Activated CD8-positive, alpha-beta memory T cell treated with anti-CD3 and anti-CD28 coated beads, Interleukin-2, amount 10 ng/mL, durations not matched to agents 7 days and 5 days (primary cell): ENCODE data around the gene BAIAP2L2. TPM values are rescaled to one million over a fixed set of nuclear protein-coding genes. Genes with fewer than 3 reads are reported as not detected.
"Not testable (repeated sequence)": the region's sequence is repeated elsewhere in the genome, so short reads cannot be mapped to it uniquely, and the experiment has no call there.

ENCODE experiments used
- ATAC-seq: fragments of 150-1000 bp; cut with Tn5 transposase; one replicate; pipeline ENCODE4 v1.10.0; 2021; ENCODE audit warnings: moderate library complexity
- CTCF ChIA-PET: fragments of 350-600 bp; sonication (Branson Sonifier 250); formaldehyde crosslinking; loops from one replicate; lab custom pipeline; 2021; ENCODE audit warnings: antibody characterized with exemption; lab: Charles Lee
- DNase-seq: peaks from one replicate; pipeline ENCODE4 v3.0.0-alpha.2; 2020
- H3K27ac Mint-ChIP-seq: one replicate; pipeline ENCODE4 v1.8.0; 2021; ENCODE audit warnings: mild to moderate bottlenecking, mixed read lengths
- H3K27me3 Mint-ChIP-seq: one replicate; pipeline ENCODE4 v1.8.0; 2021; ENCODE audit warnings: mixed read lengths
- H3K36me3 Mint-ChIP-seq: one replicate; pipeline ENCODE4 v1.8.0; 2021; ENCODE audit warnings: mild to moderate bottlenecking, mixed read lengths
- H3K4me1 Mint-ChIP-seq: one replicate; pipeline ENCODE4 v1.8.0; 2021; ENCODE audit warnings: mixed read lengths
- H3K4me3 Mint-ChIP-seq: one replicate; pipeline ENCODE4 v1.8.0; 2021; ENCODE audit warnings: mild to moderate bottlenecking, moderate library complexity, mixed read lengths
- H3K9me3 Mint-ChIP-seq: one replicate; pipeline ENCODE4 v1.8.0; 2022; ENCODE audit warnings: low read depth, mixed read lengths
- total RNA-seq, 2 experiments: library from RNA; stranded (reverse); gene quantifications; one replicate each; pipeline ENCODE4 v1.2.3, GENCODE V29; 2021

BAIAP2L2 gene
- total RNA-seq, 2 experiments from 2014 or later, result 0.37 to 0.70 TPM

DNA sequence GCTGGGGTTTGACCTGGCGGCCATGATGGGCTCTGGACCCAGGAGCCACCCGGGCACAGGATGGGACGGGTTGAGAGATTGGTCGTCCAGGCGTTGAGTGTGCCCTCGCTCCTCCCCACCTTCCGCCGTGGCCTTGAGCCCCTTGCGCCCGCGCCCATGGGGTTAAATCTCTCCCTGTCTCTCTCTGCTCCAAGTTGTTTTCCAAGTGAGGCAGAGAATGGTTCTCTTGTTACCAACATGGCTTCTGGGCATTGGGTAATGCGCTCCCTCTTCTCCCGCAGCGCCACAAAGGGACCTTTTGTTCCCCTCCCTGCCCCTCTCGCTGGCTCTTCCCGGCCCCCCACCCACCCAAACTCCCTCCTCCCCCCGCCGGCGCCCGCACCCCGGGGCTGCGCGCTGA, 72.1 kb downstream of the BAIAP2L2 start:
- ATAC-seq (no peak), DNase-seq (no peak)
- no peaks in the 10 kb centered on the region for H3K27me3 Mint-ChIP-seq
- no peaks in the 10 kb centered on the region for H3K4me1 Mint-ChIP-seq
- H3K9me3 Mint-ChIP-seq, result no peaks in the 10 kb centered on the region
- H3K27ac Mint-ChIP-seq, result no peak overlapping the region
- H3K36me3 Mint-ChIP-seq, result no peaks in the 10 kb centered on the region
- no peak overlapping the region for H3K4me3 Mint-ChIP-seq
- CTCF ChIA-PET, result interaction anchor here (1.1 kb wide), 1 partner anchor 14 kb away, joined by 4 read pairs; no protein-coding TSS in a partner anchor

- DNase-seq, H3K4me3 Mint-ChIP-seq, ATAC-seq, H3K4me1 Mint-ChIP-seq, H3K36me3 Mint-ChIP-seq, H3K27ac Mint-ChIP-seq, H3K9me3 Mint-ChIP-seq, H3K27me3 Mint-ChIP-seq: not testable (repeated sequence)
- CTCF ChIA-PET, result interaction anchor here (1.1 to 1.2 kb wide), 2 partner anchors 15 to 17 kb away, joined by 3 to 4 read pairs; no protein-coding TSS in a partner anchor
Observed at GRCh38 chr22:38037367-38038150, 72.9 kb downstream of the BAIAP2L2 start.

DNA sequence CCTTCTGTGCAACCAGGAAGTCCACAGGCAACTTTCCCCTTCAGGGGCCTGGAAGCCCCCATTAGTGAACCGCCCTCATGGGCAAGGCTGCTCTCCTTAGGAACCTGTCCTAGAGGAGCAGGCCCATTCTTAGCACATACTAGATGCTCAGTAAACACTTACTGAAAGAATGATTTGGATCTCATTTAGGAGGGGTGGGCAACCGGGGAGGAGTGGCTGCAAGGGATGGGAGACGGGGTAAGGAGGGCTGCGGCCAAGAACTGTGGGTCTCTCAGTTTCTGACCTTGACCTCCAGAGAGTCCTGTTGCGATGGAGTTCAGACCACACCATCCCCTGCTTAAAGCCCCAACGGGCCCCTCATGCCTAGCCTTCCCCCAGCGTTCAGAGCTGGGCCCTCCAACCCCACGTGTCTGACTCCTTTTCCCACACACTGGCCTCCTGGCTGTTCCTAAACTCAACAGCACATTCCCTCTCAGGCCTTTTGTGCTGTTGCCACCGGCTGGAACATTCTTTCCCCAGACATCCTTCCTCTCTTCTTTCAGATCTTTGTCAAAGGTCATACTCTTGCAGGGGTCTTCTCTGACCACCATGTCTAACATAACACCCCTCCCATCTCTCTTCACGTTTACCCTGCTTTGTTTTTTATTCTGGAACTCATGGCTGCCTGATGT, 74.0 kb downstream of the BAIAP2L2 start:
- H3K9me3 Mint-ChIP-seq, result no peaks in the 10 kb centered on the region
- H3K4me1 Mint-ChIP-seq, result no peaks in the 10 kb centered on the region
- no peak for DNase-seq
- no peak for ATAC-seq
- no peaks in the 10 kb centered on the region for H3K36me3 Mint-ChIP-seq
- H3K27ac Mint-ChIP-seq, result no peak overlapping the region
- CTCF ChIA-PET, result interaction anchor here (1.2 kb wide), 1 partner anchor 18 kb away, joined by 3 read pairs; no protein-coding TSS in a partner anchor
- H3K4me3 Mint-ChIP-seq, result no peak overlapping the region
- H3K27me3 Mint-ChIP-seq, result no peaks in the 10 kb centered on the region

DNA sequence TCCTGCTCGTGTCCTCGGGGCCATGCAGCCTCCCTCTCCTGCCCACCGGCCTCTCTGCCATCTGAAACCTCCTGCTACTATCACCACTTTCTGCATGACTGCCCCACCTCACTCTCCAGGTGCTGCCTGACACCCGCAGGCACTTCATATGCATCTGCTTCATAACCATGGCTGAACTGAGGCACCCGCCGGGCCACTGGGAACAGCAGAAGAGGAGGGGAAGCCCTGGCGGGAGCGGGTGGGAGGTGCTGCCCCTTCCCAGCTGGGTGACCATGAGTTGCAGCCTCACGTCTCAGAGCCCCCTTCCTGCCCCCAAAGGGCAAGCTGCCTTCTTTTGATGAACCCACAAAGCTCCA, 75.0 kb downstream of the BAIAP2L2 start:
- H3K27ac Mint-ChIP-seq, result no peak overlapping the region
- H3K9me3 Mint-ChIP-seq, result no peaks in the 10 kb centered on the region
- CTCF ChIA-PET, result no interaction called here

More for the DNA sequence above, 75.0 kb downstream of the BAIAP2L2 start:
- Mint-ChIP-seq H3K27me3 (no peaks in the 10 kb centered on the region), H3K36me3 (no peaks in the 10 kb centered on the region), H3K4me3 (no peak overlapping the region), H3K4me1 (no peaks in the 10 kb centered on the region)
- no peak for DNase-seq
- no peak for ATAC-seq

Other genes starting within 250 kb of the BAIAP2L2 start
- gene MICALL1, start 204.4 kb downstream of the BAIAP2L2 start, total RNA-seq, result 10 to 100 TPM; 19.7 to 23.1 TPM
- gene C22orf23, start 157.1 kb downstream of the BAIAP2L2 start, total RNA-seq, result under 1 TPM in 1 of 2 experiments, not detected in 1; 0.21 TPM
- 10 to 100 TPM; 77.4 to 81.0 TPM for gene POLR2F, start 157.0 kb downstream of the BAIAP2L2 start, total RNA-seq
- not detected for gene SOX10, start 126.1 kb downstream of the BAIAP2L2 start, total RNA-seq
- 10 to 100 TPM; 12.5 to 15.9 TPM for gene PICK1, start 53.3 kb downstream of the BAIAP2L2 start, total RNA-seq
- gene SLC16A8, start 26.5 kb downstream of the BAIAP2L2 start, total RNA-seq, result not detected
- 10 to 100 TPM; 41.1 to 71.4 TPM for gene PLA2G6, start 71.1 kb upstream of the BAIAP2L2 start, total RNA-seq
- gene MAFF, start 91.3 kb upstream of the BAIAP2L2 start, total RNA-seq, result 1 to 10 TPM; 6.6 to 7.8 TPM
- gene TMEM184B, start 162.3 kb upstream of the BAIAP2L2 start, total RNA-seq, result 10 to 100 TPM; 29.8 to 35.5 TPM
- 100 to 1,000 TPM; 110 to 122 TPM for gene CSNK1E, start 206.7 kb upstream of the BAIAP2L2 start, total RNA-seq